Ecto neural progenitor cell (in vitro differentiated cells): Measurements from ENCODE around the gene CADPS.

Experiments used
- DNase-seq: peaks from one replicate; pipeline ENCODE4 v3.0.0-alpha.2; 2018; ENCODE audit warnings: low spot score

Gene CADPS

GRCh38 chr3:62686503-62687294 is 188.5 kb downstream of the CADPS start:
- DNase-seq, result no peak

GRCh38 chr3:62682826-62683225 is 192.4 kb downstream of the CADPS start:
- DNase-seq, result no peak

GRCh38 chr3:62679988-62680387 is 195.2 kb downstream of the CADPS start:
- DNase-seq, result no peak

- DNase-seq, result no peak
These were observed 196.4 kb downstream of the CADPS start for GRCh38 chr3:62678841-62679240.

- DNase-seq, result no peak
These were observed 197.3 kb downstream of the CADPS start for GRCh38 chr3:62677926-62678325.

GRCh38 chr3:62676689-62677271 is 198.4 kb downstream of the CADPS start:
- DNase-seq, result no peak

- no peak for DNase-seq
These were observed 199.7 kb downstream of the CADPS start for GRCh38 chr3:62675492-62675891.

- no peak for DNase-seq
These were observed 202.3 kb downstream of the CADPS start for GRCh38 chr3:62672988-62673313.

GRCh38 chr3:62672270-62672987 is 202.8 kb downstream of the CADPS start:
- DNase-seq, result no peak

GRCh38 chr3:62670351-62670750 is 204.9 kb downstream of the CADPS start:
- no peak for DNase-seq

- DNase-seq, result no peak
These were observed 206.1 kb downstream of the CADPS start for GRCh38 chr3:62669161-62669560.

GRCh38 chr3:62667714-62668113 is 207.5 kb downstream of the CADPS start:
- no peak for DNase-seq

GRCh38 chr3:62665627-62666437 is 209.4 kb downstream of the CADPS start:
- peak; percentile 87 for DNase-seq

GRCh38 chr3:62662677-62663076 is 212.5 kb downstream of the CADPS start:
- DNase-seq, result no peak

- DNase-seq, result no peak
These were observed 215.6 kb downstream of the CADPS start for GRCh38 chr3:62659660-62660059.

- DNase-seq, result no peak
These were observed 219.5 kb downstream of the CADPS start for GRCh38 chr3:62655691-62656063.

GRCh38 chr3:62655056-62655690 is 220.0 kb downstream of the CADPS start:
- no peak for DNase-seq

GRCh38 chr3:62653796-62654195 is 221.4 kb downstream of the CADPS start:
- no peak for DNase-seq

GRCh38 chr3:62647711-62648110 is 227.5 kb downstream of the CADPS start:
- no peak for DNase-seq

GRCh38 chr3:62644493-62644892 is 230.7 kb downstream of the CADPS start:
- no peak for DNase-seq

GRCh38 chr3:62638316-62638715 is 236.9 kb downstream of the CADPS start:
- no peak for DNase-seq

GRCh38 chr3:62636235-62636826 is 238.9 kb downstream of the CADPS start:
- DNase-seq, result no peak
